NCI-H187 (cell line): Measurements from ENCODE around the gene MAP3K1.
A peak's percentile ranks its signal among the peaks of the same experiment; 100 is the strongest.
"Not testable (repeated sequence)": the region's sequence is repeated elsewhere in the genome, so short reads cannot be mapped to it uniquely, and the experiment has no call there.

ENCODE experiments used
- DNase-seq, 2 experiments: peaks; one replicate each; lab custom pipeline; 2025; lab: John Stamatoyannopoulos, UW

MAP3K1 gene

DNA sequence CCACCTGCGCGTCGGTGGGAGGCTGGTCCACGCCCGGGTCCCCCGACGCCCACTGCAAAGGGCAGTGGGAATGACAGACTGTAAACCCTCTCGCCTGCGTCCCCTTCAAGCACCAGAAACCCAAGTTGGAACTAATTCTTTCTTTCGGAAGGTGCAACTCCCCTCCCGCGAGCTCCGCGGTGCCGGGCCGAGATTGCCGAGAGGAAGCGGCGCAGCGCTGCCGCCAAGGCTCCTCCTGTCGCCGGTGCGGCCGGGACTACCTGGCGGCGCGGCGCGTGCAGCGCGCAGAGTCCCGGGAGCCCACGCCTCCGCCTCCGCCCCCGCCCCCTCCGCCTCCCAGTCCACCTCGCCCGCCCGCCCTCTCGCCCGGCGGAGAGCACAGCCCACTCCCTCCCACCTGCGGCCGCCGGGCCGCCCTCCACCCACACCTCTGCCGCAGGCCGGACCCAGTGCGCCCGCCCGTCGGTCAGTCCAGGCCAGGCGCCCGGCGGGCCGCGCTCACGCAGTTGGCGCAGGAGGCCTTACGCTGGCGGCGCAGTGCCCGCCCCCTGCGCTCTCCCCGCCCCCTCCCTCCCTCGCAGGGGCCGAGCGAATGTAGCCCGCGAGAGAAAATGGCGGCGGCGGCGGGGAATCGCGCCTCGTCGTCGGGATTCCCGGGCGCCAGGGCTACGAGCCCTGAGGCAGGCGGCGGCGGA lies at the start of gene MAP3K1:
MAP3K1 (plus strand) TSS at position 587 of the 695 bp plus-strand sequence; CDS start at position 612, 25 bp downstream.
- DNase-seq: peak; percentile 80 to 84

DNA sequence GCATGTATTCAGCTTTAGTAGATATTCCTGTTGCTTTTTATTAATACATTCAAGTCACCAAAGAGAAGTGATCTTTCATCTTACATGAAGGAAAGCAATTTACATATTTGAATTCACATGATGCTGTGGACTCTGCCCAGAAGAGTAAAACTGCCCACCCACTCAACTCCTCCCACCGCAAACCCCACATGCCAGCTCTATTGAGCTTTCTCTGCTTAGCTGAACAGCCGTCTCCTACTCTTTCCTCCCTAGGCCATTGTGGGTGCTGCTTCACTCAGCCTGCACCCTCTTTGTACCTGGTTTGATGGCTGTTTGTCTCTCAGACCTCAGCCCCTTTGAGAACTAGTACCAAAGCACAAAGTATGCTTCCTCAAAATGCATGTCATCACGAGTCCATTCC lies 48.4 kb upstream of the MAP3K1 start:
- DNase-seq: no peak

DNA sequence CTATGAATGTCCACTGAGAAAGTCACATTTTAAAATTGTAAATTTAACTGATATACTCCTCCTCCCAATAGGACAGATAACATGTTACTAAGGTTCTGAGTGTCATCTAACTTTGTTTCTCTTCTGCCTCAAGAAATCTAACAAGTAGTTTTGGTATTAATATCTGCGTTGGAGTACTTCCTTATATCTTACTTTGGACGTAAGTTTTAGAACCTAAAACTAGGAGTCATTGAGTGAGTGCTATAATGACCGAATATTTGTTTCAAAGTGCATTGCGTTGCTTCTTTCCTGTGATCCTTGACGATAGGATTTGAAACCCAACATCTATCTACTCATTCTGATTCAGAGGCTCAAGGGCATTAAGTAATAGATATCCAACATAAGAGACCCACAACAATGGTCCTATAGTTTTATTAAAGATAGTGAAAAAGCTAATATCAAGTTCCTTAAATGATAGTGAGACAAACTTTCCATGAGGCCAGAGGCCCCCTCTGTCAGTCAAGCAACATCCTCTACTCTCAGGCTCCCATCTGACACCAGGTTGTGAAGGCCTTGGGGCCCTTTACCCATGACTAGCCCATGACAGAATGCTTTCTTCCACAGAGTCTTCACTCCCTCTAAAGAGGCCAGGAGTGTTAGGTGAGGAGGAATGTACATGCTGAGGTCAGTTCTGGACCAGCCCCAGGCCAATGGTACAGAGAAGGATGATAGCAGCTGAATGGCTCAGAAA lies 45.3 kb upstream of the MAP3K1 start:
- no peak for DNase-seq

DNA sequence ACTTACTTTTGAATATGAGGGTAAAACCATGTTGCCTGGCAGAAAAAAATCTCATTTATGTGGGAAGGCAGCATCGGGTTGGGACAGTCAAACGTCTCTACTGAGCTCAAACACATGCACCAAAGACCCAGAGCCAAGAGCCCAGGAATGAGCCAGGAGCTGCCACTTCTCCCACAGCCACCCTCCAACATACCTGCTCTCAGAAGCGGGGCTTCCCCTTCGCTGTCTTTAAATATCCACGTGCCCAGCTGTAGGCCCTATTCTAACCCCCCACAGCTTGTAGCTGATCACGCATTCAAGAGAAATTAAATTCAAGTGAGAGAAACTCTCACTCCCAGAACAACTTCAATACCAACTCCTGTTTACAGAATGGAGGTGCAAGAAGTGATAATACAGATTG lies 42.6 kb upstream of the MAP3K1 start:
- no peak for DNase-seq

DNA sequence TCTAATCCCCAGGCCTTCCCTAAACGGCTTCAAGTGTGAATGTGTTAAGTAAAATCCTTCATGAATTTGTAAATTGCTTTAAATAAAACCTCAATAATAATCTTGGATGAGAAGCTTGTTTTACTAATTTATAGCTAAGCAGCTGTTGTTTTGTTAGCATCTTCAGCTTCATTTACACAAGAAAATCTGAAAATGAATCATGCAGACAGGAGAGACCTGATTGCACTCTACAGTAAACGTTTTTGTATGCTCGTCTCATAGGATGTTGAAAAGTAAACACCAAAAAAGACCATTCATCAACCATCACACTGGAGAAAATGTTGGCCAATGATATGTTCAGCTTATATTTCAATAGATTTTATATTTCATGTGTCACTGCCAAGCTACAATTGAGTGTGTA lies 40.4 kb upstream of the MAP3K1 start:
- DNase-seq: no peak

DNA sequence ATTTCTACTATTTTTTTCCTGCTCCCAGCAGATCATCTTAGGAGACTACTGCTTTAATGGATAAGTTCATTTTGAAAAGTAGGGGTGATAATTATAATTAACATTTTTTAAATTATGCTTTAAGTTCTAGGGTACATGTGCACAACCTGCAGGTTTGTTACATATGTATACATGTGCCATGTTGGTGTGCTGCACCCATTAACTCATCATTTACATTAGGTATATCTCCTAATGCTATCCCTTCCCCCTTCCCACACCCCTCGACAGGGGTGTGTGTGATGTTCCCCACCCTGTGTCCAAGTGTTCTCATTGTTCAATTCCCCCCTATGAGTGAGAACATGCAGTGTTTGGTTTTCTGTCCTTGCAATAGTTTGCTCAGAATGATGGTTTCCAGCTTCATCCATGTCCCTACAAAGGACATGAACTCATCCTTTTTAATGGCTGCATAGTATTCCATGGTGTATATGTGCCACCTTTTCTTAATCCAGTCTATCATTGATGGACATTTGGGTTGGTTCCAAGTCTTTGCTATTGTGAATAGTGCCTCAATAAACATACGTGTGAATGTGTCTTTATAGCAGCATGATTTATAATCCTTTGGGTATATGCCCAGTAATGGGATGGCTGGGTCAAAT lies 39.0 kb upstream of the MAP3K1 start:
- not testable (repeated sequence) for DNase-seq

DNA sequence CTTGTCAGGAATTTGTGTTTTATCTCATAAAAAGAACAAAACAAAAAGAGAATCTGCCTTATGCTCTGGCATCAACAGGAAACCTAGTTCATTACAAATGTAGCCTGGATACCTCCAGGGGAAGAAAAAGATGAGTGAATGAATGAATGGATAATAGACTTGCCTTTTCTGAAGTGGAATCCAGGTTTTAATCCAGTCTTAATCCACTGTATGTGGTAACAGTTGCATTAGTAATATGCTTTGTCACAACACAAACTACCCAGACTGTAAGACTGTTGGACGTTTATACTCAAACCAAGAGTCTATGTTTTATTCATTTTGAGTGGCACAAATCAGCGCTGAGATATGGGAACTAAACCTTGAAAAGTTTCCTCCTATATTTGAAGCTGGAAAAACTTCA lies 32.1 kb upstream of the MAP3K1 start:
- DNase-seq: no peak

DNA sequence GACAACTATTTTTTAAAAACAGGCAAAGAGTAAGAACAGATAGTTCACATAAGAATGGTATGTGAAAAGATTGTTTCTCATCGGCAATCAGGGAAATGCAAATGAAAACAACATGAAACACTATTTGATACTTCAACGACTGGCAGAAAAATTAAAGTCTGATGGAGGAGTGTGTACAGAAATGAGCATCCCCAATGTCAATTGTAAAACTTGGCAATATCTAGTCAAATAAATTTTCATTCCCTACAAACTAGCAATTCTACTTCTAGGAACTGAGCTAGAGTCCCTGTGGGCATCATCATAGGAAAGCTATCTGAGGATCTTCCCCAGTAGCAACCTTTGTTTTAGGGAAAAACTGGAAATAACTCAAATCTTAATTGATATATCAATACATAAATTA lies 29.0 kb upstream of the MAP3K1 start:
- DNase-seq: no peak

DNA sequence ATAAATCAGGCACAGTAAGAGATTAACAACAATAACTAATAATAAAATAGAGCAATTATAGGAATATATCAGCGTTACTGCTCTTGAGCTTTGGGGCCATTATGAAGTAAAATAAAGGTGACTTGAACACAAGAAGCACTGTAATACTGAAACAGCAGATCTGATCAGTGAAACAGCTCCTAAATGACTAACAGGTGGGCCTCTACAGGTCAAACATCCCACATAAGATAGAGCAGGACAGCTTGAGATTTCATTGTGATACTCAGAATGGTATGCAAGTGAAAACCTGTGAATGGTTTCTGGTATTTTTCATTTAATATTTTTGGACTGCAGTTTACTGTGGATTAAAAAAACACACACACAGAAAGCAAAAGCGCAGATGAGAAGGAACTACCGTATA lies 24.0 kb upstream of the MAP3K1 start:
- no peak for DNase-seq

DNA sequence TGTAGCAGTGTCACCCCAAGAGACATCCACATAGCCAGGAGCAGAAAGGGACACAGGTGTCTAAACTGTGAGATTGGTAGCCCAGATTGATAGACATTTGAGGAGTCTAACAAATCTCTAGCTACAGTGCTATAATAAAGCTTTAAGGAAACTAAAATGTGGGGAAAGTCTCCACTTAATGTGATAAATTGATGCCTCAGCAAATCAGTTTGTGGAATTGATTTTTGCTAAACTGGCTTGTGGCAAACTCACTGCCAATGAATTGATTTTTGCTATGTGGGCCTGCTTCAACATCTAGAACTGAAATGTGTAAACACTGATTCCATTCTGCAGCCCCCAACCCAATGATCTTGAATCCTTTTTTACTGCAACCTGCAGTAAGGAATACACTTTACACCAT lies 16.8 kb upstream of the MAP3K1 start:
- DNase-seq: no peak

DNA sequence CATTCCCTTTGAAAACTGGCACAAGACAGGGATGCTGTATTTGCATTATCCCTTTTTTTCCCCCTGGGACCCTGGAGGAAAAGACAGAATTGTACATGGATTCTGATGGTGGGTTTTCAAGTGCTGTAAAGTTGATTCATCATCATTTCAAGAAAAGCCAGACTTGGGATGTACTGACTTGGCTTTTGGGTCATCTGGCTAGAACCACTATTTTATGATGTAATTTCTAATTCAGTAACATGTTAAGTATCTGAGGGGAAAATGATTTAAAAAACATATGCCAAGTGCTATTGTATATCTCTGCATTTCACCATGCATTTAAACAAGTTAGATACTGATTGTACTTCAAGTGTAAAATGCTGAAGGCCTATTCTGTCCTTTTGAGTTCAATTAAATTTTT lies 15.2 kb upstream of the MAP3K1 start:
- no peak for DNase-seq

DNA sequence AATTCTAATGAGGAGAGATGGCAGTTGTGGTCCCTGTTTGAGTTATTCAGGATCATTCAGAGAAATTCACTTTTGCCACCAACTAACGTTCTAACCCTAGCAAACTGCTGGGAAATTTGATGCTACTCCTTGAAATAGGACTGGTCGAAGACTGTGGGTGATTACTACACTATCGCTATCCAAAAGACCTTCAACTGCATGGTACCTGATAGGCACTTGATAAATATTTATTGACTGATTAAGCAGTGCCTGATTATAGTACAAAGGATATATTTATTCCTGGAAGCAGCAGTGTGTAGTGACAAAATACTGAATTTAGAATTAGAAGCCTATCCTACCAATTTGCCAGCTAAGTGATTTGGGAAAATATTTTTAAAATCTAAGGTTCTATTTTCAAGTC lies 14.1 kb upstream of the MAP3K1 start:
- no peak for DNase-seq

DNA sequence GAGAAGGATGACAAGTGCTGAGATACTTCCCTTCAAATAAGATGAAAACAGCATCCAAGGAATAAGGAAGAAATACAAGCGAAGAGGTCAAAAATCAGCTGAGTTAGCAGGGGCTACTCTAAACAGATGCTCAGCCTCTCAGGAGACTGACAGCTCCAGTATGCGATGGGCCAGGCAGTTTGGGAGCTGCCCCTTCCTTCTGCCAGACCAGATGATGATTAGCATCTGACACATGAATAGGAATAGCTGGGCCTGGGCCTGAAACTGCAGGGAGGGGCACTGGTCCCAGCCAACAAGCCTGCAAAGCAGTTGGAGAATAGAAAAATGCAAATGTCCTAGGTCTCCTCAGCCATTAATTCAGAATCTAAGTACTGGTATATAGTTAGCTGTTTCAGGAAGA lies 13.1 kb upstream of the MAP3K1 start:
- DNase-seq: no peak

DNA sequence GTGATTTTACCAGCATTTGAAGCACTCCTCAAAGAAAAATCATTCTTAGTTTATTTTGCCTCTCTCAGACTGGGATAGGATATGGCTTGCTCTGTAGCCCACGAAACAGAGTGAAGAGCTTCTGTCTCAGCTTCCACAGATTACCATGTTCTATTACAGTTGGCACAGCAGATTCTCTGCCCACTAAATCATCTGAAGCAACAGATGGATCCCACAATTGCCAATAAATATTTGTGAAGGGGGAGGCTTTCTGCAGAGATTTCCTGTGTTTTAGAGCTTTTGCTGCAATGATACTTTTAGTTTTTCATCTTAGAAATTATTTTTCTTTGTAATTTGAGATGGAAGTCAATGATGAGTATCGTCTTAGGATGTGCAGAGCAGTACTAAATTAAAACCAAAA lies 12.3 kb upstream of the MAP3K1 start:
- DNase-seq: no peak

DNA sequence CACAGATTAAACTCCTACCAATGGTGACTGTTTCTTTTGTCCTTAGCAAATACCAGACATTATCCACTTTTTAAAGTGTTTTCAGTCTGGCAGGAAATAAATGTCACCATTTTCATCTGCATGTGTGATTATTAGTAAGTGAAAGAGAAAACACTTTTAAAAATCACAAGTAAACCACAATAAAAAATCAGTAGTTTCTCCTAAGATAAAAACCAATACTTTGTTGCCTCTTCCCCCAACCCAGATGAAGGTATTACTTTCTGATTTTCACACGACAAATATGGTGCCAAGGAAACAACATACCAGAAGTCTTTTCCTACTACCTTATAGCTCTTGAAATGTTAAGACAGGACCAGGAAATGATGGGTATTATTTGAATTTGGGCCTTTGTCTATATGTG lies 11.5 kb upstream of the MAP3K1 start:
- no peak for DNase-seq

DNA sequence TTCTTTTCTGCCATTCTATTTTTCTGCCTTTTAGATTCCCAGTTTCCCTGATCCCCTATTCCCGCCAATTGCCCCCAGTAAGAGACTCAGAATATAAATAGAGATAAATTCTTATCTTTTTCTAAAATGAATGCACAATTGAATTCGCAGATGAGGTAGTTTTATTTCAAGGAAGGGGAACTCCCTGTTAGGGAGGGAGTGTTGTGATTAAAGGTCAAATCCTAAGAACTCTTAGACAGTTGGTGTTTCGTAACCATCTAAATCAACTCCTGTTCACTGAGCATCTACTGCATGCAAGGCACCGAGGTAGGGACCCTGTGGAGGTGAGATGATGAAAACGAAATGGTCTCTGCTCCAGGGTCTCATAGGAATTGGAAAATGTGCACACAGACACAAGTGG lies 7.7 kb upstream of the MAP3K1 start:
- no peak for DNase-seq

DNA sequence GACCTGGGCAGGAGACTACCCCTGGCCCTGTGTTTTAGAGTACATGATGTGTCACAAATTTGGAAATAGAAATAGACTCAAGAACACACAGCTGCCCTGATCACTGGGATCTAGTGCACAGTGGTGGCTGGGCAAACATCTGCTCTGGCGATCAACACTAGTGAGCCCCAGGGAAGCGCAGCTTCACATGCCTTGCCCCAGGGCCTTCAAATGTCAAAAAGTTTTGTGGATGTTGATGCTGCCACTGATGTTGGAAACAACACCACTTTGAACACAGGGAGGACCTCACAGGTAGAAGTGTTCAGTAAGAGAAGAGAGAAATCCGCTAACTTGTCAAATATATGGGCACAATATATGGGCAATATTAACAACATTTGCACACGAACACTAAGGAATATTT lies 7.1 kb upstream of the MAP3K1 start:
- no peak for DNase-seq

DNA sequence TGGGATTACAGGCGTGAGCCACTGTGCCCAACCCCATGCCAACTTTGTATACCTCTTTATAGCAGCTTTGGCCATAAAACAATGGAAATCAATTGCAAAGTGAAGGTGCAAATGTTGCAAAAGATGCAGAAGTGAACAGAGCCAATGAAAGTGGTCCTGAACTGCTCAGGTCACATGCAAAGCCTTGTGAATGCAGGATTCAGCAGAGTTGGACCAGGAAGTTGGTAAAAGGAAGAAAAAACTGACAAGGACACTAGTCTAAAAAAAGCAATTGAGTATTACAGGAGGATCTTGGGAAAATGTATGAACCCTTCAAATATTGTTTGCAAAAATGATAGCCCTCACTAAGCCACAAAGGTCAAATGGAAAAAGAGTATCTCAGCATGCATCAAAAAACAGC lies 4.5 kb upstream of the MAP3K1 start:
- no peak for DNase-seq

DNA sequence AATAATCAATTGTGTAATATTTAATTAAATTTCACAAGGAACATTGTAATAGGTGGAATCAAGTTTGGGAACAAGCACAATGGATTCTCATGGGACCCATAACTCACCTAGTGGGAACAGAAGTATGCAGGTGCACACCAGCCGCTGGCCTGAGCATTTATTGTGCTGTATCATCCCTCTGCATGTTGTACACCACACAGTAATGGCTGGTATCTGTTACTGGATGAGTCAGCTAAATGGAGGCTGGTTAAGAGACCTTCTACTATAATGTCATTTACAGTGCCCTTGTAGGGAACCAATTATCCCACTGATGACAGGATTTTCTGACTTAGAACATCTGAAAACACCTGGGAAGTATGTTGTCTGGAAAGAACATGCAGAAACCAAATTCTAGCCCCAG lies 3.2 kb upstream of the MAP3K1 start:
- peak in 1 of 2 experiments; percentile 30 for DNase-seq

DNA sequence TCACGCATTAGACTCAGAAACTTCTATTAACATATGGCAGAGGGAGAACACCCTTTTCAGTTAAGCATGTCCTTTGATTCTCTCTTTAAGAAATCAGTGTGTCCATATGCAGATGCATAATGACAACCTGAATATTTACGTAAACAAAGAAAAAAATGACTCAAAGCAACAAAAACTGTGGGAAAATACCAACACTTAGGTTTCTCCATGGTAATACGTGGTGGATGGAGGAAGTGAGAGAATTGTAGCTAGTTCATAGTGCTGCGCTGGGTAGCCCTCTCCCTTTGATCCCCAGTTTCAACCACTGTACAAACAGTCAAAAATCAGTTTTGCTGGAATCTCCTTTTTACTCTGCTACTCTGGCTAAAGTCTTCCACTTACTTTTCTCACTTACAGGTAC lies 2.0 kb upstream of the MAP3K1 start:
- no peak for DNase-seq

DNA sequence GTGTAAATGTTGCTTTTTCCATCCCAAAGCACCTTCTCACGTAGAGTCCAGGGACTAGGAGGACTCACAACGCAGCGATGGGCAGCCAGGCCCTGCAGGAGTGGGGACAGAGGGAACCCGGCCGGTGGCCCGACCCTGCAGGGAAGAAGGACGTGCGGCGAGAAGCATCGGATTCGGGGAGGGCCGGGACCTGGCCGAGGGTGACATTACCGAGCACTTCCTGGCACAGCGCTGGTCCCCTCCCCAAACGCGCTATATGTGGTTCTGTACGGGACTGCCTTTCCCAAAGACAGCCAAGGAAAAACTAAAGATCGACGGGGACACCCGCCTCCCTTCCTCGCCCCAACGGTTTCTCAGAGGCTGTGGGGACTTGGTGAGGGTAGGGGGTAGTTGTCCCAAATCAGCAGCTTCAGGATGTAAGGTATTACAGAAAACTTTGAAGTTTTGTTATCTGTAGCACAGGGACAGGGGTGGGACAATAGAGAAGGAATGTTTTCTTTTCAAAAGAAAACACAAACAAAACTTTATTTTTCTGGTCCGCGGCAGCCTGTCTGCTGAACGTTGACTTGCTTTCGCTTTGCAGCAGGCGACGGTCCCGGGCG lies 887 bp upstream of the MAP3K1 start:
- DNase-seq: no peak

DNA sequence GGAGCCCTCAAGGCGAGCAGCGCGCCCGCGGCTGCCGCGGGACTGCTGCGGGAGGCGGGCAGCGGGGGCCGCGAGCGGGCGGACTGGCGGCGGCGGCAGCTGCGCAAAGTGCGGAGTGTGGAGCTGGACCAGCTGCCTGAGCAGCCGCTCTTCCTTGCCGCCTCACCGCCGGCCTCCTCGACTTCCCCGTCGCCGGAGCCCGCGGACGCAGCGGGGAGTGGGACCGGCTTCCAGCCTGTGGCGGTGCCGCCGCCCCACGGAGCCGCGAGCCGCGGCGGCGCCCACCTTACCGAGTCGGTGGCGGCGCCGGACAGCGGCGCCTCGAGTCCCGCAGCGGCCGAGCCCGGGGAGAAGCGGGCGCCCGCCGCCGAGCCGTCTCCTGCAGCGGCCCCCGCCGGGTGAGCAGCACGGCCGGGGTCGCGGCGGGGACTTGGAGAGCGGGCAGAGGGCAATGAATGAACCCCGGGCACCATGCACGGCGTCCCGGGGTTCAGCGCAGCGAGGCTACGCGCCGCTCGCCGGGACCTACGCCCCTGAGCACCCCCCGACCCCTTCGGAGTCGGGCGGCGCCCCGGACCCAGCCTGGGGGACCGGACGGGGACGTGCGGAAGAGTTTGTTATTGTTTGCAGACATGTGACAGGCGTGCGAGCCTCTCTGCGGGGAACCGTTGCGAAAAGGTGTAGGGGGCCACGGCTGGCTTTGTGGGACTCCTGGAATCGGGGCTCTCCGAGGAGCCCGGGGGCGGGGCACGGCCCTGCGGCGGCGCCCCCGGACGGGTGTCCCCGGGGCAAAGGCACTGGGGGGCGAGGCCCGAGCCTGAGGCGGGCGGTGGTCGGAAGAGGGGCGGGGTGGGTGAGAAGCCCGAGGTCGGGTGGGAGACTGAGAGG lies 553 bp downstream of the MAP3K1 start:
- DNase-seq: peak in 1 of 2 experiments; percentile 46
